ENCODE results near the gene VSIG10L2. TPM values are rescaled to one million over a fixed set of nuclear protein-coding genes. Genes with fewer than 3 reads are reported as not detected.

VSIG10L2 gene
- total and polyA plus RNA-seq, 7 donors: 0.68 TPM; not detected in 6

- H3K27ac ChIP-seq: no peak overlapping the region
- WGBS, 2 donors: 84 to 87% methylated on average over 23 of the region's 23 CpGs
- no peak for DNase-seq
- intact Hi-C loops (cut with DNase I): no loop called here
- TF ChIP-seq EP300 (IDR thresholded peaks at IDR 0.05): no peak
- TF ChIP-seq POLR2A (IDR thresholded peaks at IDR 0.05): no peak
- TF ChIP-seq POLR2AphosphoS5 (IDR thresholded peaks at IDR 0.05): no peak
- TF ChIP-seq CTCF (IDR thresholded peaks at IDR 0.05): no peak
- no peaks in the 10 kb centered on the region for H3K27me3 ChIP-seq
- H3K36me3 ChIP-seq: no peaks in the 10 kb centered on the region
- peaks cover 2 to 32% (median 31%) of the 10 kb centered on the region in 4 donors for H3K4me1 ChIP-seq
- no peaks in the 10 kb centered on the region for H3K9me3 ChIP-seq
- H3K4me3 ChIP-seq: no peak overlapping the region
These were observed 2.6 kb downstream of the VSIG10L2 start for GRCh38 chr11:125948278-125949051.

- DNase-seq: no peak
- WGBS, 2 donors: 93 to 94% methylated on average over 22 of the region's 22 CpGs
- Histone ChIP-seq H3K4me1 (peaks cover 2 to 36% (median 32%) of the 10 kb centered on the region in 4 donors), H3K9me3 (no peaks in the 10 kb centered on the region), H3K36me3 (no peaks in the 10 kb centered on the region), H3K27ac (no peak overlapping the region), H3K4me3 (no peak overlapping the region), H3K27me3 (no peaks in the 10 kb centered on the region)
- intact Hi-C loops (cut with DNase I): loop anchor here (5.0 kb wide), 1 partner anchor 73 kb away; no protein-coding TSS in a partner anchor
- TF ChIP-seq POLR2A (IDR thresholded peaks at IDR 0.05) (no peak), CTCF (IDR thresholded peaks at IDR 0.05) (no peak), EP300 (IDR thresholded peaks at IDR 0.05) (no peak), POLR2AphosphoS5 (IDR thresholded peaks at IDR 0.05) (no peak)
These were observed 3.7 kb downstream of the VSIG10L2 start for GRCh38 chr11:125949271-125950177.

GRCh38 chr11:125950178-125950490 lies 4.3 kb downstream of the VSIG10L2 start:
- no peak for DNase-seq
- intact Hi-C loops (cut with DNase I): loop anchor here (5.0 kb wide), 1 partner anchor 72 kb away; no protein-coding TSS in a partner anchor
- WGBS, 2 donors: 93 to 96% methylated on average over 11 of the region's 11 CpGs

More at GRCh38 chr11:125950178-125950490, 4.3 kb downstream of the VSIG10L2 start:
- H3K4me3 ChIP-seq: no peak overlapping the region
- peak overlapping the region in 1 of 4 donors; percentile 78 for H3K27ac ChIP-seq
- TF ChIP-seq POLR2AphosphoS5 (IDR thresholded peaks at IDR 0.05) (no peak), EP300 (IDR thresholded peaks at IDR 0.05) (no peak), CTCF (IDR thresholded peaks at IDR 0.05) (no peak), POLR2A (IDR thresholded peaks at IDR 0.05) (no peak)
- H3K36me3 ChIP-seq: no peaks in the 10 kb centered on the region
- H3K27me3 ChIP-seq: no peaks in the 10 kb centered on the region
- no peaks in the 10 kb centered on the region for H3K9me3 ChIP-seq
- H3K4me1 ChIP-seq: peaks cover 2 to 36% (median 32%) of the 10 kb centered on the region in 4 donors
